ENCODE data around the gene CA6.

- TF ChIP-seq SIN3A (IDR thresholded peaks at IDR 0.05; ENCODE audit: borderline replicate concordance, insufficient read depth, low read length), result no peak
- TF ChIP-seq REST (IDR thresholded peaks at IDR 0.05; ENCODE audit: insufficient read depth in 1 of 2, low read depth in 2 of 2, low read length in 2 of 2), result no peak
These were observed 31.3 kb downstream of the CA6 start for GRCh38 chr1:8976896-8977450.

Measured in PFSK-1 (cell line).